WTC11 (cell line): ENCODE results near the gene C3orf70. TPM values are rescaled to one million over a fixed set of nuclear protein-coding genes. Genes with fewer than 3 reads are reported as not detected.
A peak's percentile ranks its signal among the peaks of the same experiment; 100 is the strongest.

ENCODE experiments used
- ATAC-seq: fragments of 200-7000 bp; cut with Tn5 transposase; 2 replicates; pipeline ENCODE4 v1.10.0; 2021; ENCODE audit warnings: mild to moderate bottlenecking, moderate library complexity
- Bru-seq: library from RNA; stranded (reverse); fragments of 400-500 nt; gene quantifications from one replicate; lab custom pipeline; 2021; lab: Mats Ljungman, UMichigan
- CTCF ChIA-PET: fragments of 300-600 bp; sonication (Branson Sonifier 250); formaldehyde crosslinking; loops from one replicate; lab custom pipeline; 2021; ENCODE audit warnings: antibody characterized with exemption; lab: Charles Lee
- POLR2A ChIA-PET: fragments of 350-600 bp; sonication (Branson Sonifier 250); formaldehyde crosslinking; loops from one replicate; lab custom pipeline; 2021; ENCODE audit warnings: antibody characterized with exemption; lab: Charles Lee
- DNase-seq: peaks from one replicate; pipeline ENCODE4 v3.0.0; 2021; ENCODE audit warnings: low spot score
- H3K27ac Mint-ChIP-seq: 2 replicates; pipeline ENCODE4 v1.8.0; 2021; ENCODE audit warnings: mixed read lengths
- H3K27me3 Mint-ChIP-seq: 2 replicates; pipeline ENCODE4 v1.8.0; 2021; ENCODE audit warnings: low read depth, mild to moderate bottlenecking, moderate library complexity, mixed read lengths
- H3K36me3 Mint-ChIP-seq: 2 replicates; pipeline ENCODE4 v1.8.0; 2021; ENCODE audit warnings: mixed read lengths
- H3K4me1 Mint-ChIP-seq: 2 replicates; pipeline ENCODE4 v1.8.0; 2022; ENCODE audit warnings: mixed read lengths
- H3K4me3 Mint-ChIP-seq: 2 replicates; pipeline ENCODE4 v1.8.0; 2021; ENCODE audit warnings: mild to moderate bottlenecking, moderate library complexity, mixed read lengths
- H3K9me3 Mint-ChIP-seq: 2 replicates; pipeline ENCODE4 v1.8.0; 2021; ENCODE audit warnings: mixed read lengths
- CBFB ChIP-seq: sonication (generic); formaldehyde crosslinking; IDR thresholded peaks from 2 replicates; pipeline ENCODE4 v1.8.1; 2022; ENCODE audit warnings: mild to moderate bottlenecking, low read depth, missing genetic modification reagents
- E2F1 ChIP-seq: sonication (generic); formaldehyde crosslinking; IDR thresholded peaks from 2 replicates; pipeline ENCODE4 v1.8.0; 2022; ENCODE audit warnings: mild to moderate bottlenecking, missing genetic modification reagents
- E2F5 ChIP-seq: sonication (generic); formaldehyde crosslinking; IDR thresholded peaks from 2 replicates; pipeline ENCODE4 v1.8.1; 2022; ENCODE audit warnings: mild to moderate bottlenecking, moderate library complexity, missing genetic modification reagents
- ELF4 ChIP-seq: sonication (generic); formaldehyde crosslinking; IDR thresholded peaks from 2 replicates; pipeline ENCODE4 v1.8.1; 2022; ENCODE audit warnings: low read depth, mild to moderate bottlenecking, moderate library complexity, missing genetic modification reagents
- EMX1 ChIP-seq: fragments of 250-450 bp; sonication (Bioruptor Pico); IDR thresholded peaks from 2 replicates; pipeline ENCODE4 v1.8.0; 2021; ENCODE audit warnings: mild to moderate bottlenecking
- ERG ChIP-seq: fragments of 250-450 bp; sonication (Bioruptor Pico); IDR thresholded peaks from 2 replicates; pipeline ENCODE4 v1.8.0; 2021; ENCODE audit warnings: mild to moderate bottlenecking
- FOXP1 ChIP-seq: sonication (generic); formaldehyde crosslinking; IDR thresholded peaks from 2 replicates; pipeline ENCODE4 v1.8.0; 2022; ENCODE audit warnings: missing genetic modification reagents, mild to moderate bottlenecking, moderate library complexity, borderline replicate concordance
- GABPB1 ChIP-seq: sonication (generic); formaldehyde crosslinking; IDR thresholded peaks from 2 replicates; pipeline ENCODE4 v1.8.1; 2023; ENCODE audit warnings: mild to moderate bottlenecking, missing genetic modification reagents
- HMGXB4 ChIP-seq: sonication (generic); formaldehyde crosslinking; IDR thresholded peaks from 2 replicates; pipeline ENCODE4 v1.8.1; 2023; ENCODE audit warnings: mild to moderate bottlenecking, moderate library complexity, missing genetic modification reagents
- JUN ChIP-seq: sonication (generic); formaldehyde crosslinking; IDR thresholded peaks from 2 replicates; pipeline ENCODE4 v1.8.0; 2023; ENCODE audit warnings: mild to moderate bottlenecking, missing genetic modification reagents
- MAX ChIP-seq: sonication (generic); formaldehyde crosslinking; IDR thresholded peaks from 2 replicates; pipeline ENCODE4 v1.8.0; 2022; ENCODE audit warnings: mild to moderate bottlenecking, missing genetic modification reagents
- MYBL2 ChIP-seq: sonication (generic); formaldehyde crosslinking; IDR thresholded peaks from 2 replicates; pipeline ENCODE4 v1.8.1; 2023; ENCODE audit warnings: mild to moderate bottlenecking, moderate library complexity, missing genetic modification reagents
- NFATC4 ChIP-seq: fragments of 250-450 bp; sonication (Bioruptor Pico); IDR thresholded peaks from 2 replicates; pipeline ENCODE4 v1.9.0; 2021; ENCODE audit warnings: mild to moderate bottlenecking
- NFE2L1 ChIP-seq: sonication (generic); formaldehyde crosslinking; IDR thresholded peaks from 2 replicates; pipeline ENCODE4 v1.8.1; 2023; ENCODE audit warnings: missing genetic modification reagents
- PRDM15 ChIP-seq: sonication (generic); formaldehyde crosslinking; IDR thresholded peaks from 2 replicates; pipeline ENCODE4 v1.8.0; 2022; ENCODE audit warnings: missing genetic modification reagents
- RELA ChIP-seq: sonication (generic); formaldehyde crosslinking; IDR thresholded peaks from 2 replicates; pipeline ENCODE4 v1.8.1; 2022; ENCODE audit warnings: missing genetic modification reagents, mild to moderate bottlenecking, borderline replicate concordance
- TEAD4 ChIP-seq: sonication (generic); formaldehyde crosslinking; IDR thresholded peaks from 2 replicates; pipeline ENCODE4 v1.8.0; 2022; ENCODE audit warnings: mild to moderate bottlenecking, missing genetic modification reagents
- USF2 ChIP-seq: sonication (generic); formaldehyde crosslinking; IDR thresholded peaks from 2 replicates; pipeline ENCODE4 v1.8.1; 2023; ENCODE audit warnings: mild to moderate bottlenecking, missing genetic modification reagents, moderate library complexity
- ZNF263 ChIP-seq: sonication (generic); formaldehyde crosslinking; IDR thresholded peaks from 2 replicates; pipeline ENCODE4 v1.8.1; 2022; ENCODE audit warnings: low read depth, mild to moderate bottlenecking, moderate library complexity, missing genetic modification reagents
- ZNF317 ChIP-seq: sonication (generic); formaldehyde crosslinking; IDR thresholded peaks from 2 replicates; pipeline ENCODE4 v1.8.1; 2023; ENCODE audit warnings: low read depth, mild to moderate bottlenecking, moderate library complexity, missing genetic modification reagents, borderline replicate concordance
- ZNF396 ChIP-seq: fragments of 250-450 bp; sonication (Bioruptor Pico); IDR thresholded peaks from 2 replicates; pipeline ENCODE4 v1.8.0; 2021; ENCODE audit warnings: mild to moderate bottlenecking, moderate library complexity, borderline replicate concordance
- long read RNA-seq, 3 experiments: library from RNA in 1 of 3; library from capped mRNA in 1 of 3; library from polyadenylated mRNA in 1 of 3; unstranded in 2 of 3; stranded (forward) in 1 of 3; transcript quantifications; one replicate each; pipeline ENCODE4 v2.0.0, GENCODE V29; 2021
- total RNA-seq: library from RNA; stranded (reverse); gene quantifications from 3 replicates; pipeline ENCODE4 v1.2.3, GENCODE V29; 2021

The C3orf70 gene
- total RNA-seq = 0.64 to 0.70 TPM (median 0.69 TPM) in 3 replicates
- percentile 31 among the genes with signal in this experiment for Bru-seq, nascent RNA
- long read RNA-seq, experiment 1, full-length matches to known transcripts = 3 of 5 reads
- long read RNA-seq, experiment 1, partial matches to known transcripts = 0 of 5 reads
- long read RNA-seq, experiment 1, other reads (novel, unspliced or antisense) = 2 of 5 reads
- long read RNA-seq, experiment 2 = 0 reads
- long read RNA-seq, experiment 3 = 0 reads

GRCh38 chr3:185152410-185153170 is at the start of gene C3orf70:
Gene C3orf70, minus strand, starts transcription at chr3:185153060. Its CDS starts 237 bp downstream, at chr3:185152823.
- H3K36me3 Mint-ChIP-seq = no peaks in the 10 kb centered on the region
- CTCF ChIA-PET = interaction anchor here (0.7 to 1.9 kb wide), 6 partner anchors 24 to 611 kb away, joined by 3 to 6 read pairs (median 3); no protein-coding TSS in a partner anchor
- peaks cover 7% of the 10 kb centered on the region for H3K4me1 Mint-ChIP-seq
- DNase-seq (peak; percentile 55), ATAC-seq (peak; percentile 43)
- POLR2A ChIA-PET = interaction anchor here (0.5 kb wide), 1 partner anchor 141 kb away, joined by 4 read pairs; no protein-coding TSS in a partner anchor
- peak within 1 kb of the TSS; percentile 75 for H3K4me3 Mint-ChIP-seq
- H3K27ac Mint-ChIP-seq = no peak within 1 kb of the TSS; the same call in 1 of the 2 replicates
- H3K9me3 Mint-ChIP-seq = no peaks in the 10 kb centered on the region
- peak; percentile 83; the same call in 1 of the 2 replicates for TF ChIP-seq E2F5 (CRISPR knock-in tag)
- TF ChIP-seq EMX1 (CRISPR knock-in tag) = no peak
- no peak for TF ChIP-seq ERG (CRISPR knock-in tag)
- no peak for TF ChIP-seq CBFB
- TF ChIP-seq GABPB1 (CRISPR knock-in tag) = 0 out of 2 replicates have a peak, but pooled peaks have one; percentile 41
- TF ChIP-seq NFE2L1 = 0 out of 2 replicates have a peak, but pooled peaks have one; percentile 25
- no peak for TF ChIP-seq RELA (CRISPR knock-in tag)
- TF ChIP-seq ZNF263 (CRISPR knock-in tag) = 0 out of 2 replicates have a peak, but pooled peaks have one; percentile 22
- TF ChIP-seq FOXP1 = peak; percentile 77
- TF ChIP-seq MYBL2 = peak; percentile 68; the same call in 1 of the 2 replicates
- peak; percentile 64; the same call in 1 of the 2 replicates for TF ChIP-seq HMGXB4 (CRISPR knock-in tag)
- TF ChIP-seq PRDM15 = peak; percentile 10; the same call in 1 of the 2 replicates
- no peak for TF ChIP-seq NFATC4 (CRISPR knock-in tag)
- TF ChIP-seq JUN (CRISPR knock-in tag) = peak; percentile 44; the same call in 1 of the 2 replicates
- peaks cover 44% of the 10 kb centered on the region for H3K27me3 Mint-ChIP-seq

GRCh38 chr3:185200639-185201038 is 47.8 kb upstream of the C3orf70 start:
- H3K9me3 Mint-ChIP-seq = peaks cover 8% of the 10 kb centered on the region
- no peaks in the 10 kb centered on the region for H3K27me3 Mint-ChIP-seq
- ChIA-PET CTCF (interaction anchor here (1.2 to 1.6 kb wide), 2 partner anchors 70 to 131 kb away, joined by 4 to 5 read pairs; no protein-coding TSS in a partner anchor), POLR2A (no interaction called here)
- ATAC-seq (no peak), DNase-seq (no peak)
- H3K27ac Mint-ChIP-seq = no peak overlapping the region
- no peaks in the 10 kb centered on the region for H3K36me3 Mint-ChIP-seq
- no peak overlapping the region for H3K4me3 Mint-ChIP-seq
- no peaks in the 10 kb centered on the region for H3K4me1 Mint-ChIP-seq
- TF ChIP-seq TEAD4 (CRISPR knock-in tag) = no peak
- TF ChIP-seq ZNF317 (CRISPR knock-in tag) = no peak
- no peak for TF ChIP-seq USF2 (CRISPR knock-in tag)
- TF ChIP-seq ZNF396 (CRISPR knock-in tag) = no peak
- no peak for TF ChIP-seq MAX
- no peak for TF ChIP-seq HMGXB4 (CRISPR knock-in tag)
- TF ChIP-seq ELF4 (CRISPR knock-in tag) = no peak
- no peak for TF ChIP-seq E2F1 (CRISPR knock-in tag)
